Stimulated activated CD8-positive, alpha-beta memory T cell treated with anti-CD3 and anti-CD28 coated beads, Interleukin-4, amount 100 ng/mL, for 24 hours (primary cell): Measurements from ENCODE around the gene C17orf50.

Source experiments
- DNase-seq: peaks from one replicate; pipeline ENCODE4 v3.0.0-alpha.2; 2020; ENCODE audit warnings: low read depth

Gene C17orf50

GRCh38 chr17:35788477-35789368, 28.0 kb downstream of the C17orf50 start:
- no peak for DNase-seq

GRCh38 chr17:35790841-35791240, 30.2 kb downstream of the C17orf50 start:
- DNase-seq = no peak

DNA sequence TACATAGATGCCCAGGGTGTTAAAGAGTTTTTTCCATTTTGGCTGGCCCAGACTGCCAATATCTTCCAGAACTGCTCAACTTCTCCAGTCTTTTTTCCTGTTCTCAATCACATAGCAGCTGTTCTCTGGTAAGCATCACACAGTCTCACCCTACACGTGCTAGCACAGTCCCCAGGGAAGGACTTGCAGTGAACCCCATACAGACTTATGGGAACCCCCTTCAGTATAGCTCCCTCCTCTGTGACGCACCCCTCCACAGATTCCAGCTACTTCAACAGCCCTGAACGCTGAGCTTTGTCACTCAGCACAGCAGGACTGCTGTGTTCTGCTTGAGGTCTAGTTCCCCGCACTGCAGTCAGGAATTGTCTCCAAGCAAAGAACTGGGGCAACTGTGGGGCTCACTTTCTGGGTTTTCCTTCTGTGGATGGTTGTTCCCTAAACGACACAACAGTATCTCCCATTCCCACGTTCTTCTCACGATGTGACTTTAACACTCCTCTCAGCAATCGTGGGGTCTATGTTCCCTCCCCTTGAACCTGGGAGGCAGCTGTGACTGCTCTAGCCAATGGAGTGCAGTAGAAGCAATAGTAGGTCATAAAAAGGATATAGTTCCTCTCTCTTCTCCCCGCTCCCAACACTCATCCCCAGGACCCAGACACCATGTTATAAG, 31.1 kb downstream of the C17orf50 start:
- DNase-seq = no peak

DNA sequence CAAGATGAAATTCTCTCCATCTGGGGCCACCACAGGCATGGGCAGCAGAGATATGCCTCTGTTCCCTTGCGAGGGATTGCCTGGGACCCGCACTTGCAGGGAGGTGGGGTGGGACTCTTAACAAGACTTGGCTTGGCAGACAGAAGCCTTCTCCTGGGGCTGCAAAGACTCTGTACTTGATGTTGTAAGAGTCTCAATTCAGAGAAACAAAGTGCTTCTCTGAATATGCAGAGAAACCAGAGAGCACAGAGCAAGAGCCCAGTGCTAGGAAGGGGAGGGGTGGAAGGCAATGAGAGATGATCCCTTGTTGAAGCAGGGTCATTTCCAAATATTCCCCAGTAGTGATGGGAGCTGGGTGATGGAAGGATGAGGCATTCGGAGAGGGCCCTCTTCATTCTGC, 32.6 kb downstream of the C17orf50 start:
- DNase-seq = no peak

DNA sequence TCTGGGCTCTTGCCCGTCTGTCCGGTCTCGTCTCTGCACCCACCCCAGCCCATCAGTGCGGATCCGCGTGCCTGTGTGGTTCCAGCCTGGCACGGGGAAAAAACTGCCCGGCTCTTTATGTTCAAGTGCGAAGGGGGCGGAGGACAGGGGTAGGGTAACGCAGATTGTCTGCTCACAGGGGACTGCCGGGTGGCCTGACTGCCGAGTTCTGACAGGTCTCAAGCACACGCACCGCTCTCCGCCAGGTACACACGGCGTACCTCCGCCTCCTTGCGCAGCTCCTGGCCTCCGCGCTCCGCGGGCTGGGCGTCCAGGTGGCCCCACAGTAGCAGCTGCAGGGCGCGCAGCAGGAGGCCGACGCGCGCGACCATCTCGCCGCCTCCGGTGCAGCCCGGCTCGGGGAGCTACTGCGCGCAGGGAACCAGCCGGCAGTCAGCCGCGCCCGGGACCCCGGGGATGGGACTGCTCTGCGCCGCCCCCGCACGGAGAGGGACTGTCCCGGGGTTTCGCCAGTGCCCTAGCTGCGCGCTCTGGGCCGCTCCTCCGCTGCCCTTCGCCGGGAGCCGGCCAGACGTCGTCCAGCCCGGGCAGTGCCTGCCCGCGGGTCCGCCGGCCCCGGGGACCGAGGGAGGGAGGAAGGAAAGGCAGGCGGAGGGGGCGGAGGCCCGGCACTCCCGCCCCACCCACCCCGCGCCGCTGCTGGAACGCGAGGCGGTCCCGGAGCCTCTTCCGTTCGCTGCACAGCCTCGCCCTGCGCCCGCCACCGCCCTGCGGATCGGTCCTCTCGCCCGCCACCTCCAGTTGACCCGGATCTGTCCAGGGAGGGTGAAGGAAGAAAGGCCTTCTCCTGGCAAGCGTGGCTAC, 34.6 kb downstream of the C17orf50 start, which contains the start of gene MMP28:
Gene MMP28, minus strand, starts transcription at position 635 of the 864 bp plus-strand sequence. Its CDS starts 264 bp downstream, at position 371.
- DNase-seq = peak; percentile 17

GRCh38 chr17:35795871-35796265, 35.2 kb downstream of the C17orf50 start:
- no peak for DNase-seq

DNA sequence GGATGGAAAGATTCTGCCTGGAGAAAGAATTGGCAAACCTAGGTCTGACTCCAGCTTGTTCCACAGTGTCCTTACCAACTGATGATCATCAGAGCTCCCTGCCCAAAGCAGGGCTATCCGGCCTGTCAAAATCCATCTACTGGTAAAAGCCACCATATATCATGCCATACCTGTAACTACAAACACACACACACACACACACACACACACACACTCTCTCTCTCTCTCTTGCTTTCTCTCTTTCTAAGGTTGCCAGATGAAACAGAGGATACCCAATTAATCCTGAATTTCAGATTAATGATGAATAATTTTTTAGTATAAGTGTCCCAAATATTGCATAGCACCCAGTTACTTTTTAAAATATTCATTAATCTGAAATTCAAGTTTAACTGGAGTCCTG, 36.3 kb downstream of the C17orf50 start:
- DNase-seq = no peak

- DNase-seq = no peak
These were observed 36.7 kb downstream of the C17orf50 start for GRCh38 chr17:35797370-35797769.

DNA sequence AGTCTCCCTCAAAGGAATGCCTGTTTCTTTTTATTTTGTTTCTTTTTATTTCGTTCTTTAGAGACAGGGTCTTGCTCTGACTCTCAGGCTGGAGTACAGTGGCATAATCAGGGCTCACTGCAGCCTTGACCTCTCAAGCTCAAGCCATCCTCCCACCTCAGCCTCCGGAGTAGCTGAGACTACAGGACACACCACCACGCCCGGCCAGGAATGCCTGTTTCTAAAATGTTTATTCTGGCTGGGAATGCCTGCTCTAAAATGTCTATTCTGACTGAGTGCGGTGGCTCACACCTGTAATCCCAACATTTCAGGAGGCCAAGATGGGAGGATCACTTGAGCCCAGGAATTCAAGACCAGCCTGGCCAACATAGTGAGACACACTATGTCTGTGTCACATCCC, 37.2 kb downstream of the C17orf50 start:
- no peak for DNase-seq

DNA sequence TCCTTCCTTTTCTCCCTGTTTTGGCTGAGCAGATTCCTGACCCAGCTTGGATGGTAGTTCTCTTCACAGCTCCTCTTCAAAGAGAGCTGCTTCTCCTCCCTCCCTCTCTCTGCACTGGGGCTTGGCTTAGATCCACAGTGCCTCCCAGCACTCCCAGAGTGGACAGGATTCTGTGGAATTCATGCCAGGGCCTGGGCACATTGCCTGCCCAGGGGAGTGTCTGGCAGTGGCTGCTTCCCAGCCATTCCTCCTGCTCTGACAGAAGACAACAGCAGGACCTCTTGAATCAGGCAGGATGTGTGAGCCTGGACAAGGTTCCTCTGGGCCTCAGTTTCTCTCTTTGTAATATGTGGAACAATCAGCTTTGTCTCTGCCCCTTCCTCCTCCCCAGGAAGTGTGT, 39.3 kb downstream of the C17orf50 start:
- DNase-seq = no peak

- no peak for DNase-seq
These were observed 41.0 kb downstream of the C17orf50 start for GRCh38 chr17:35801583-35802224.

DNA sequence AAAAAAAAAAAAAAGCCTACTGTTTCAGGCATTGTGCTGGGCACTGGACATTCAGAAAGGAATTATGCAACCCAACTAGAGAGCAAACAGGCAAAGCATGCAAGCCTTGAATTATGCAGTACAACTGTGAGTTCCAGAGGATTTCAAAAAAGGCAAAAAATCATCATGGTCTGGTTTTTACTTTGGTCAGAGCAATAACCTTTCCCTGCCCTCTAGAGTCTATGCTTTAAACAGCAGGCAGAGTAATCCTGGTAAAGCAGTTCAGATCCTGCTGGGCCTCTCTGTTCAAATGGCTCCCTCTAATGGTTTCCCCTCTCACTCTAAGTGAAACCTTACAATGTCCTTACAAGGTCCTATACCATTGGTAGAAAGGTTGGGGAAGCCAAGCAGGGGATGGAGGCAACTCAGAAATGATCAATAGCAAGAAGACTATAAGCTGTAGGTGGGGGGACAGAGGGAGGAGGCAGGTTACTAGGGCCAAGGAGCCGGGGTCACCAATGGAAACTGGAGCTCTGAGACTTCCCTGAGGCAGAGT, 44.0 kb downstream of the C17orf50 start:
- no peak for DNase-seq

GRCh38 chr17:35807371-35808144, 46.9 kb downstream of the C17orf50 start:
- DNase-seq = no peak

- DNase-seq = no peak
These were observed 47.7 kb downstream of the C17orf50 start for GRCh38 chr17:35808240-35808961.

- DNase-seq = peak; percentile 92
These were observed 48.5 kb downstream of the C17orf50 start, which contains the start of gene TAF15 for GRCh38 chr17:35808962-35809854. TAF15 (plus strand) TSS chr17:35809484; CDS start chr17:35809570, 86 bp downstream.

- DNase-seq = no peak
These were observed 49.3 kb downstream of the C17orf50 start for GRCh38 chr17:35809855-35810461.

GRCh38 chr17:35811759-35812158, 51.1 kb downstream of the C17orf50 start:
- DNase-seq = no peak

DNA sequence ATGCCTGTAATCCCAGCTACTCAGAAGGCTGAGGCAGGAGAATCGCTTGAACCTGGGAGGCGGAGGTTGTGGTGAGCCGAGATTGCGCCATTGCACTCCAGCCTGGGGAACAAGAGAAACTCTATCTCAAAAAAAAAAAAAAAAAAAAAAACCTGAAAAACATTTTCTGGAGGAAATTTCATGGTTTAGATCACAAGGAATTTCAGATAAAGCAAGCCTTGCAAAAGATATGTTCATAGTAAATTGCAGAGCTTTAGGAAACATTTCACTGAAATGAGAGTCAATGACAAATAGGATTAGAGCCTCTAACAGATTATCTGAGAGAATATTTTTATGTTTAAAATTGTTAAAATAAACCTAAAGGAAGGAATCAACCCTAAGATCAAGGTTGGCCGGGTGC, 51.8 kb downstream of the C17orf50 start:
- DNase-seq = no peak
